ENCODE measurements around the gene CPTP.
"Not testable (repeated sequence)": the region's sequence is repeated elsewhere in the genome, so short reads cannot be mapped to it uniquely, and the experiment has no call there.

CPTP gene

GRCh38 chr1:1366699-1367066 lies 42.1 kb downstream of the CPTP start:
- DNase-seq (ENCODE audit: low read depth): no peak

GRCh38 chr1:1367315-1367714 lies 42.7 kb downstream of the CPTP start:
- DNase-seq (ENCODE audit: low read depth): no peak

- not testable (repeated sequence) for DNase-seq (ENCODE audit: low read depth)
Observed at GRCh38 chr1:1370094-1370493, 45.5 kb downstream of the CPTP start.

GRCh38 chr1:1370771-1371300 lies 46.2 kb downstream of the CPTP start:
- DNase-seq (ENCODE audit: low read depth): no peak

- no peak for DNase-seq (ENCODE audit: low read depth)
Observed at GRCh38 chr1:1371364-1371745, 46.8 kb downstream of the CPTP start.

GRCh38 chr1:1371746-1372711 lies 47.4 kb downstream of the CPTP start:
- DNase-seq (ENCODE audit: low read depth): no peak

- no peak for DNase-seq (ENCODE audit: low read depth)
Observed at GRCh38 chr1:1373051-1373814, 48.6 kb downstream of the CPTP start.

- DNase-seq (ENCODE audit: low read depth): no peak
Observed at GRCh38 chr1:1373815-1374588, 49.4 kb downstream of the CPTP start.

- no peak for DNase-seq (ENCODE audit: low read depth)
Observed at GRCh38 chr1:1374589-1374928, 50.0 kb downstream of the CPTP start.

GRCh38 chr1:1374929-1375662 lies 50.5 kb downstream of the CPTP start, which contains the start of gene AURKAIP1:
Gene AURKAIP1 (minus strand): TSS chr1:1375207. CDS start chr1:1374756, 451 bp downstream.
- peak; percentile 100 for DNase-seq (ENCODE audit: low read depth)

- no peak for DNase-seq (ENCODE audit: low read depth)
Observed at GRCh38 chr1:1376551-1377226, 52.1 kb downstream of the CPTP start.

GRCh38 chr1:1377540-1378205 lies 53.1 kb downstream of the CPTP start:
- DNase-seq (ENCODE audit: low read depth): no peak

Data from GM04504 (cell line).